Stomach (tissue), 4 donors: ENCODE measurements around the gene FBXL17.

Experiments used
- CTCF ChIP-seq, 7 experiments: fragments of 450-650 bp in 4 of 7; fragments of 200-600 bp in 3 of 7; sonication (generic) in 3 of 7; IDR thresholded peaks; one replicate each; pipeline ENCODE4 v1.5.1; 2016 to 2019; ENCODE audit warnings: antibody characterized with exemption in 7 of 7, control low read depth in 2 of 7, mild to moderate bottlenecking in 1 of 7
- EP300 ChIP-seq: sonication (generic); formaldehyde crosslinking; IDR thresholded peaks from one replicate; pipeline ENCODE4 v1.6.1; 2017; ENCODE audit warnings: antibody characterized with exemption
- POLR2A ChIP-seq, 4 donors: fragments of 450-650 bp; IDR thresholded peaks; one replicate each; pipeline ENCODE4 v1.6.1; 2016; ENCODE audit warnings: antibody characterized with exemption in 4 of 4, control low read depth in 2 of 4, mild to moderate bottlenecking in 1 of 4, moderate library complexity in 1 of 4
- POLR2AphosphoS5 ChIP-seq, 3 donors: sonication (generic); formaldehyde crosslinking; IDR thresholded peaks; one replicate each; pipeline ENCODE4 v1.6.1; 2016; ENCODE audit warnings: antibody characterized with exemption in 3 of 3

GRCh38 chr5:107964722-107965121 is 417.2 kb downstream of the FBXL17 start:
- TF ChIP-seq CTCF (IDR thresholded peaks at IDR 0.05) (no peak), POLR2A (IDR thresholded peaks at IDR 0.05) (no peak), EP300 (no peak), POLR2AphosphoS5 (IDR thresholded peaks at IDR 0.05) (no peak)
